Brain microvascular endothelial cell (primary cell): ENCODE data around the gene VPS72.

Experiments
- DNase-seq: peaks from one replicate; pipeline ENCODE4 v3.0.0-alpha.2; 2020
- H3K27ac ChIP-seq: fragments of 250-450 bp; sonication (Bioruptor Pico); 2 replicates; pipeline ENCODE4 v1.5.1; 2020; ENCODE audit warnings: mild to moderate bottlenecking, moderate library complexity
- H3K27me3 ChIP-seq: fragments of 250-450 bp; sonication (Bioruptor Pico); replicated peaks from 2 replicates; pipeline ENCODE4 v1.5.1; 2020; ENCODE audit warnings: mild to moderate bottlenecking
- H3K36me3 ChIP-seq: fragments of 250-450 bp; sonication (Bioruptor Pico); replicated peaks from 2 replicates; pipeline ENCODE4 v1.5.1; 2020; ENCODE audit warnings: mild to moderate bottlenecking
- H3K4me3 ChIP-seq: 2 replicates; pipeline ENCODE4 v1.5.1; 2011; ENCODE audit warnings: low read depth, mild to moderate bottlenecking, control low read depth, low read length, moderate library complexity
- in situ Hi-C: cut with HindIII; loops from 2 replicates; pipeline ENCODE4 v1.10.0; 2017; ENCODE audit warnings: low sequenced_read_pairs, low pct_ligation_motif_present
- TF ChIP-seq, protein P1 (sequence below): IDR thresholded peaks from 2 replicates; pipeline ENCODE4 v1.5.1; 2011; ENCODE audit warnings: low read depth, mild to moderate bottlenecking, moderate library complexity, low read length, control low read depth, inconsistent platforms; ENCODE audit errors: missing control alignments

The VPS72 gene

DNA sequence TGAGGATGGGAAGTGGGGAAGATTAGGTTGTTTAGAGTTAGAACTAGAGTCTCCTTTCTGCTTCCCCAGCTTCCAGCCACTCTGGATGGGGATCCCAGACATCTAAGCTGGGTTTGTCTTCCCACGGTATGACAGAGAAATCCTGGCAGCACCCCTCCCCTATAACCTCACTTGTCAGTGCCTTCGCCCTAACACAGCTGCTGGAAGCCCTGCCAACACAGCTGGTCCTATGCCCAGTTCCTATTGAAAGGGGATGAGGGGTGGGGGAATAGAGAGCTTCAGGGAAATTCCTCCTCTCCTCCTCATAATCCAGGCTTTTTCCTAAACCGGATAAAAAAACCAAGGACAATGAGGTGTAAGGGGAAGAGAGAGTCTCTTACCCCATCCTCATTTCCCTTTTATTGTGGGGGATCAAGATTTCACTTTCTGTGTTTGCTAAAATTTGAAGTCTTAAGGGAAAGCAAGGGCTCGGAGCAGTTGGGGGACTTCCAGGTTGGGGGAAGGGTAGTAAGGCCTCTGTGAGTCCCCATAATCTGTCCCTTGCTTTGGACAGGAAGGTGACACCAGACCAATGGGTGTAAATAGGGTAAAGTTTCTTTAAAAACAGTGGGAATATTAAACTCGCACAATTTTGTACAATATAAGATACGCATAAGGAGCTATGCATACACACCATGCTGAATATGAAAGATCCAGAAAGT lies 14.8 kb downstream of the VPS72 start:
- no peaks in the 10 kb centered on the region for H3K27me3 ChIP-seq
- no peak overlapping the region for H3K4me3 ChIP-seq
- H3K27ac ChIP-seq = no peak overlapping the region
- DNase-seq = no peak
- in situ Hi-C loops = no loop called here
- TF ChIP-seq, protein P1, sequence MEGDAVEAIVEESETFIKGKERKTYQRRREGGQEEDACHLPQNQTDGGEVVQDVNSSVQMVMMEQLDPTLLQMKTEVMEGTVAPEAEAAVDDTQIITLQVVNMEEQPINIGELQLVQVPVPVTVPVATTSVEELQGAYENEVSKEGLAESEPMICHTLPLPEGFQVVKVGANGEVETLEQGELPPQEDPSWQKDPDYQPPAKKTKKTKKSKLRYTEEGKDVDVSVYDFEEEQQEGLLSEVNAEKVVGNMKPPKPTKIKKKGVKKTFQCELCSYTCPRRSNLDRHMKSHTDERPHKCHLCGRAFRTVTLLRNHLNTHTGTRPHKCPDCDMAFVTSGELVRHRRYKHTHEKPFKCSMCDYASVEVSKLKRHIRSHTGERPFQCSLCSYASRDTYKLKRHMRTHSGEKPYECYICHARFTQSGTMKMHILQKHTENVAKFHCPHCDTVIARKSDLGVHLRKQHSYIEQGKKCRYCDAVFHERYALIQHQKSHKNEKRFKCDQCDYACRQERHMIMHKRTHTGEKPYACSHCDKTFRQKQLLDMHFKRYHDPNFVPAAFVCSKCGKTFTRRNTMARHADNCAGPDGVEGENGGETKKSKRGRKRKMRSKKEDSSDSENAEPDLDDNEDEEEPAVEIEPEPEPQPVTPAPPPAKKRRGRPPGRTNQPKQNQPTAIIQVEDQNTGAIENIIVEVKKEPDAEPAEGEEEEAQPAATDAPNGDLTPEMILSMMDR = no peak
- H3K36me3 ChIP-seq = peaks cover 51% of the 10 kb centered on the region

- Histone ChIP-seq H3K27ac (no peak overlapping the region), H3K27me3 (no peaks in the 10 kb centered on the region), H3K36me3 (peaks cover 39% of the 10 kb centered on the region), H3K4me3 (no peak overlapping the region)
- TF ChIP-seq, protein P1 = no peak
- in situ Hi-C loops = no loop called here
- DNase-seq = no peak
Measured at GRCh38 chr1:151171190-151171589, 18.8 kb downstream of the VPS72 start.

- in situ Hi-C loops = no loop called here
- Histone ChIP-seq H3K4me3 (peak overlapping the region; percentile 95), H3K27ac (no peak overlapping the region), H3K27me3 (no peaks in the 10 kb centered on the region), H3K36me3 (peaks cover 29% of the 10 kb centered on the region)
- DNase-seq = no peak
- TF ChIP-seq, protein P1 = no peak
Measured at GRCh38 chr1:151167116-151167515, 22.9 kb downstream of the VPS72 start.

GRCh38 chr1:151166505-151166956 lies 23.5 kb downstream of the VPS72 start:
- Histone ChIP-seq H3K4me3 (peak overlapping the region; percentile 95), H3K36me3 (peaks cover 27% of the 10 kb centered on the region), H3K27ac (peak overlapping the region; percentile 71), H3K27me3 (no peaks in the 10 kb centered on the region)
- DNase-seq = peak; percentile 57
- TF ChIP-seq, protein P1 = no peak
- in situ Hi-C loops = no loop called here

GRCh38 chr1:151165738-151166504 lies 24.1 kb downstream of the VPS72 start, which contains the start of the genes LYSMD1 and SCNM1:
Gene LYSMD1 (minus strand): TSS chr1:151165902. CDS start chr1:151165258, 644 bp downstream.
Gene SCNM1 (plus strand): TSS chr1:151166144. CDS start chr1:151166153, 9 bp downstream.
- H3K27me3 ChIP-seq = no peaks in the 10 kb centered on the region
- DNase-seq = peak; percentile 99
- peak within 1 kb of the TSS; percentile 95 for H3K4me3 ChIP-seq
- peaks cover 21% of the 10 kb centered on the region for H3K36me3 ChIP-seq
- TF ChIP-seq, protein P1 = no peak
- in situ Hi-C loops = no loop called here
- H3K27ac ChIP-seq = peak within 1 kb of the TSS; percentile 71
